GM19035 (cell line): ENCODE measurements around the gene DIP2C.
"Not testable (repeated sequence)": the region's sequence is repeated elsewhere in the genome, so short reads cannot be mapped to it uniquely, and the experiment has no call there.

Source experiments
- ATAC-seq: cut with Tn5 transposase; IDR thresholded peaks from one replicate; pipeline ENCODE4 v1.9.1; 2021; ENCODE audit not compliant: unreplicated experiment

The DIP2C gene

GRCh38 chr10:689452-690371, at the start of gene DIP2C:
Gene DIP2C, minus strand, starts transcription at chr10:689668. Its CDS starts 90 bp downstream, at chr10:689578.
- no peak for ATAC-seq

- ATAC-seq = no peak
These were observed 45.0 kb upstream of the DIP2C start for GRCh38 chr10:734481-734880.

GRCh38 chr10:733086-733485, 43.6 kb upstream of the DIP2C start:
- ATAC-seq = no peak

- ATAC-seq = no peak
These were observed 39.7 kb upstream of the DIP2C start for GRCh38 chr10:729213-729612.

GRCh38 chr10:728603-729002, 39.1 kb upstream of the DIP2C start:
- ATAC-seq = no peak

GRCh38 chr10:727162-727790, 37.8 kb upstream of the DIP2C start:
- ATAC-seq = no peak

- ATAC-seq = no peak
These were observed 36.3 kb upstream of the DIP2C start for GRCh38 chr10:725786-726185.

GRCh38 chr10:725302-725701, 35.8 kb upstream of the DIP2C start:
- ATAC-seq = no peak

- no peak for ATAC-seq
These were observed 34.5 kb upstream of the DIP2C start for GRCh38 chr10:723973-724372.

GRCh38 chr10:722281-723060, 33.0 kb upstream of the DIP2C start:
- no peak for ATAC-seq

- no peak for ATAC-seq
These were observed 28.8 kb upstream of the DIP2C start for GRCh38 chr10:718143-718700.

- ATAC-seq = no peak
These were observed 28.0 kb upstream of the DIP2C start for GRCh38 chr10:717458-717857.

- no peak for ATAC-seq
These were observed 27.4 kb upstream of the DIP2C start for GRCh38 chr10:716821-717220.

GRCh38 chr10:714214-714613, 24.7 kb upstream of the DIP2C start:
- no peak for ATAC-seq

- ATAC-seq = no peak
These were observed 23.1 kb upstream of the DIP2C start for GRCh38 chr10:712575-712974.

GRCh38 chr10:712089-712488, 22.6 kb upstream of the DIP2C start:
- ATAC-seq = no peak

- no peak for ATAC-seq
These were observed 18.4 kb upstream of the DIP2C start for GRCh38 chr10:707861-708260.

- no peak for ATAC-seq
These were observed 18.0 kb upstream of the DIP2C start for GRCh38 chr10:707456-707855.

- no peak for ATAC-seq
These were observed 13.7 kb upstream of the DIP2C start for GRCh38 chr10:703118-703517.

GRCh38 chr10:700183-700582, 10.7 kb upstream of the DIP2C start:
- not testable (repeated sequence) for ATAC-seq
